Neural progenitor cell (in vitro differentiated cells): ENCODE measurements around the gene HSDL2.

Source experiments
- EZH2 ChIP-seq: fragments of 200-600 bp; sonication (generic); IDR thresholded peaks from 2 replicates; pipeline ENCODE4 v1.6.1; 2017; ENCODE audit warnings: antibody characterized with exemption, mild to moderate bottlenecking, moderate library complexity
- EZH2phosphoT487 ChIP-seq: fragments of 200-600 bp; sonication (generic); IDR thresholded peaks from 2 replicates; pipeline ENCODE4 v1.6.1; 2017; ENCODE audit warnings: antibody characterized with exemption
- TF ChIP-seq, protein P1 (sequence below): fragments of 200-600 bp; sonication (generic); IDR thresholded peaks from 2 replicates; pipeline ENCODE4 v1.5.1; 2017; ENCODE audit warnings: antibody characterized with exemption, mild to moderate bottlenecking

DNA sequence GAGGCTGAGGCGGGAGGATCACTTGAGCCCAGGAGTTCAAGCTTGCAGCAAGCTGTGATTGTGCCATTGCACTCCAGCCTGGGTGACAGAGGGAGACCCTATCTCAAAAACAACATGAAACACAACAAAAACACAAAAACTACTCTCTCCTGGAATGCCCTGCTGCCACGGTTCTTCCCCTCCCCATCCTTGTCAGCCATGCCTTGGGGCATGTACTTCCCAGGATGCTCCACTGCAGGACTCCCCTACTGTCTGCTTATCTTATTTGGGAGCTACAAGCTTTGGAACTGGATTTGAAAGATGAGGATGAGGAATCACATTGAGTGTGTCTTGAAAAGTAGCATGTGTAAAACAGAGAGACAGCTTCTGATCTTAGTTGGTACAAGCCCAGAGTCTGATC lies 66.6 kb downstream of the HSDL2 start:
- TF ChIP-seq, protein P1, sequence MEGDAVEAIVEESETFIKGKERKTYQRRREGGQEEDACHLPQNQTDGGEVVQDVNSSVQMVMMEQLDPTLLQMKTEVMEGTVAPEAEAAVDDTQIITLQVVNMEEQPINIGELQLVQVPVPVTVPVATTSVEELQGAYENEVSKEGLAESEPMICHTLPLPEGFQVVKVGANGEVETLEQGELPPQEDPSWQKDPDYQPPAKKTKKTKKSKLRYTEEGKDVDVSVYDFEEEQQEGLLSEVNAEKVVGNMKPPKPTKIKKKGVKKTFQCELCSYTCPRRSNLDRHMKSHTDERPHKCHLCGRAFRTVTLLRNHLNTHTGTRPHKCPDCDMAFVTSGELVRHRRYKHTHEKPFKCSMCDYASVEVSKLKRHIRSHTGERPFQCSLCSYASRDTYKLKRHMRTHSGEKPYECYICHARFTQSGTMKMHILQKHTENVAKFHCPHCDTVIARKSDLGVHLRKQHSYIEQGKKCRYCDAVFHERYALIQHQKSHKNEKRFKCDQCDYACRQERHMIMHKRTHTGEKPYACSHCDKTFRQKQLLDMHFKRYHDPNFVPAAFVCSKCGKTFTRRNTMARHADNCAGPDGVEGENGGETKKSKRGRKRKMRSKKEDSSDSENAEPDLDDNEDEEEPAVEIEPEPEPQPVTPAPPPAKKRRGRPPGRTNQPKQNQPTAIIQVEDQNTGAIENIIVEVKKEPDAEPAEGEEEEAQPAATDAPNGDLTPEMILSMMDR = no peak
- TF ChIP-seq EZH2phosphoT487 = no peak
- no peak for TF ChIP-seq EZH2
